GM10266 (cell line): Measurements from ENCODE around the gene RAB40A.

Experiments used
- DNase-seq: peaks from one replicate; pipeline ENCODE4 v3.0.0; 2012; ENCODE audit errors: extremely low spot score
- TF ChIP-seq, protein P1 (sequence below): IDR thresholded peaks from 2 replicates; pipeline ENCODE4 v1.5.1; 2012; ENCODE audit warnings: mild to moderate bottlenecking, low read depth; ENCODE audit not compliant: control insufficient read depth, insufficient read depth; ENCODE audit errors: missing control alignments

The RAB40A gene

GRCh38 chrX:103536732-103537131, 17.4 kb upstream of the RAB40A start:
- no peak for DNase-seq
- TF ChIP-seq, protein P1, sequence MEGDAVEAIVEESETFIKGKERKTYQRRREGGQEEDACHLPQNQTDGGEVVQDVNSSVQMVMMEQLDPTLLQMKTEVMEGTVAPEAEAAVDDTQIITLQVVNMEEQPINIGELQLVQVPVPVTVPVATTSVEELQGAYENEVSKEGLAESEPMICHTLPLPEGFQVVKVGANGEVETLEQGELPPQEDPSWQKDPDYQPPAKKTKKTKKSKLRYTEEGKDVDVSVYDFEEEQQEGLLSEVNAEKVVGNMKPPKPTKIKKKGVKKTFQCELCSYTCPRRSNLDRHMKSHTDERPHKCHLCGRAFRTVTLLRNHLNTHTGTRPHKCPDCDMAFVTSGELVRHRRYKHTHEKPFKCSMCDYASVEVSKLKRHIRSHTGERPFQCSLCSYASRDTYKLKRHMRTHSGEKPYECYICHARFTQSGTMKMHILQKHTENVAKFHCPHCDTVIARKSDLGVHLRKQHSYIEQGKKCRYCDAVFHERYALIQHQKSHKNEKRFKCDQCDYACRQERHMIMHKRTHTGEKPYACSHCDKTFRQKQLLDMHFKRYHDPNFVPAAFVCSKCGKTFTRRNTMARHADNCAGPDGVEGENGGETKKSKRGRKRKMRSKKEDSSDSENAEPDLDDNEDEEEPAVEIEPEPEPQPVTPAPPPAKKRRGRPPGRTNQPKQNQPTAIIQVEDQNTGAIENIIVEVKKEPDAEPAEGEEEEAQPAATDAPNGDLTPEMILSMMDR, result no peak

- TF ChIP-seq, protein P1, result no peak
- DNase-seq, result no peak
Measured at GRCh38 chrX:103536071-103536470, 16.8 kb upstream of the RAB40A start.

GRCh38 chrX:103535206-103535605, 15.9 kb upstream of the RAB40A start:
- TF ChIP-seq, protein P1, result no peak
- no peak for DNase-seq

DNA sequence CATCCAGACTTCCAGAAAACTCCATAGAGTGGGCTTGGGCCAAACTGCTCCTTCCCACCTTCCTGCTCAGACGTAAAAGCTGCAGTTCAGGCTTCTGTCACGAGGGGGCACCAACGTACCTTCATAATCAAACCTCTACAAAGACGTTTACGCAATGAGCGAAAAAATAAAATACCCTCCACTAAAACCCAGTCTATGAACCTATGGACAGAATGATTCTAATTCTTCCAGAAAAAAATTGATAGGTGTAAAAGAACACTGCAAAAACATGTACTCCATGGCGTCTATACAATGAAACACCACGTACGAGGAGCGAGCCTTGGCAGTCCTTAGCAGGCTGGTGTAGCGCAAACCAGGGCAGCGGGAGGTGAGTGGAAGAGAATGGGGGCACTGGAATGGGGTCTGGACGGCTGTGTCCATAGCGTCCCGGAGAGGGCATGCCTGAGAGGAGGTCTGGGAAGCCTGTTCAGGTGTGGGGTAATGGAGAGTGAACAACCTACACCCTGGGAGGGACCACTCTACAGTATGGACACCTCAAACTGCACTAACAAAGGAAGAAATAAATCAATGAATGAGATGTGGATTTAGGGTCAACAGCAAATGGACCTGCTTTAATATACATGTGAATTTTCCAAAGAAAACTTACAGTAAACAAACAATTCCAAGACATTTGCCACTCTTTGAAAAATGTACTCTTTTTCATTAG, 14.4 kb upstream of the RAB40A start:
- DNase-seq, result peak; percentile 4
- TF ChIP-seq, protein P1, result peak; percentile 72

GRCh38 chrX:103531002-103531401, 11.7 kb upstream of the RAB40A start:
- no peak for DNase-seq
- TF ChIP-seq, protein P1, result no peak

DNA sequence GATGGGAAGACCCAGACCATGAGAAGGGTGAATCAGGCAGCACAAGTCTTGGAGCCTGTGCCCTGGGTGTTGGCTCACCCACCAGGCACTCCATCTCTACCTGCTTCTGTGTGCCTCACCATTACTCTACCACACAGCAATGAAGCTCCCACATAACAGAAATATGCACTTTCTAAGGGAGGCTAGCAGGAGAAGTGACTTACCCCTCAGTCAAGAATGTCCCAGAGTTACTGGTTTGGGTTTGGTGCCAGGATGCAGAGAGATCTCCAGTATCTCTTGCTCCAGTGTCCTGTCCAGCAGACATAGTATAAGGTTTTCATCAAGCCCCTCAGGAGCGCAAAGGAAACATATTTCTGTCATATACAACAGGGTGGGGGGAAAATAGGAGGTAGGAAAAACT, 11.3 kb upstream of the RAB40A start:
- no peak for DNase-seq
- TF ChIP-seq, protein P1, result no peak

DNA sequence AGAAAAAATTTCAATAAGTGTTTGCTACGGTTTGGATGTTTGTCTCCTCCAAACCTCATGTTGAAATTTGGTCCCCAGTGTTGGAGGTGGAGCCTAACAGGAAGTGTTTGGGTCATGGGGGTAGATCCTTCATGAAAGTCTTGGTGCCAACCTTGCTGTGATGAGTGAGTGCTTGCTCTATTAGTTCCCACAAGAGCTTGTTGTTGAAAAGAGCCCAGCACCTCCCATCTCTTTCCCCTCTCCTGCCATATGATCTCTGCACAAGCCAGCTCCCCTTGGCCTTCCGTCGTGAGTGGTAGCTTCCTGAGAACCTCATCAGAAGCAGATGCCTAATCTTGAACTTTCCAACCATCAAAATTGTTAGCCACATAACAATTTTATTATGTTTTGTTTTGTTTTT, 10.3 kb upstream of the RAB40A start:
- DNase-seq, result no peak
- TF ChIP-seq, protein P1, result no peak
